Activated naive CD4-positive, alpha-beta T cell treated with anti-CD3 and anti-CD28 coated beads for 36 hours (primary cell): ENCODE measurements around the gene CLEC18B. TPM values are rescaled to one million over a fixed set of nuclear protein-coding genes. Genes with fewer than 3 reads are reported as not detected.

Experiments
- total RNA-seq, 2 experiments: library from RNA; stranded (reverse); gene quantifications; one replicate each; pipeline ENCODE4 v1.2.3, GENCODE V29; 2021

Gene CLEC18B
- total RNA-seq, 2 experiments from 2014 or later: not detected

Other genes with a start within 250 kb of the CLEC18B start
- gene PSMD7, start 124.7 kb downstream of the CLEC18B start, total RNA-seq: 100 to 1,000 TPM; 113 to 114 TPM
- gene NPIPB15, start 45.2 kb downstream of the CLEC18B start, total RNA-seq: under 1 TPM in 1 of 2 experiments, not detected in 1; 0.62 TPM
- gene GLG1, start 185.6 kb upstream of the CLEC18B start, total RNA-seq: 10 to 100 TPM; 60.8 to 62.0 TPM
- gene RFWD3, start 245.4 kb upstream of the CLEC18B start, total RNA-seq: 100 to 1,000 TPM; 114 to 124 TPM